ENCODE measurements around the gene TSPAN14. TPM values are rescaled to one million over a fixed set of nuclear protein-coding genes. Genes with fewer than 3 reads are reported as not detected.

The TSPAN14 gene
- total RNA-seq, 1 experiment from 2014 or later: 46.8 TPM

DNA sequence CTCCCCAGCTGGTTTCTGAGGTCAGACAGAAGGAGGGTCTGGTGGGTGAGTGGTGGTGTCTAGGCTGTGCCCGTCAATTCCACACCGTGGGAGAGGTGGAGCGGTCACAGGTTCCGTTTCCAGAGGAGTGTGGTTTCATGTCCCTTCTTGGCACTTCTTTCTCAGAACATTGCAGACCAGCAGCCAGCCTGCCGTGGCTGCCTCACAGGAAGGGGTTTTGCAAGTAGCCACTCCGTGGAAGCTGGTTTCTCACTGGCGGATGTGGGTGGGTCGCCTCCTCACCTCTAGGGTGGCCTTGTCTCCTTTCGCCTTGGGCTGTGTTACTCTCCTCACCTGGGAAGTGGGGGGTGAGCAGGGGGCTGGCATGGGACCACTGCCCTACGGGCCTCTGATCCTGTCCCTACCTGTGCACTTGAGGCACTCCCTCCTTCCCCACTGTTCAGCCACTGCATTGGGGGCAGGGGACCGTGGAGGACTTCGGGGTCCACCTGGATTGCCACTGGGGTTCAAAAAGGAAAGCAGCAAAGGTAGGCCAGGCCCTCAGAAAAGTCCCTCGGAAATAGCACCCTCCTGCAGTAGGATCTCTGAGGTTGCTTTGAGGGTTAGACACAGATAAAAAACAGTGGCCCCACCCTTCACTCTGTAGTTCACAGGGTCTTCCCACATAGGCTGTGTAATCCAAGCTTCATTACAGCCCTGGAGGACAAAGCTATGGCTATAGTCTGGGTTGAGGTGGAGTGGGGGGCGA, 33.9 kb downstream of the TSPAN14 start:
- Histone ChIP-seq H3K79me2 (ENCODE audit: insufficient read depth, low read length) (peaks cover 14% of the 10 kb centered on the region; the same call in 1 of the 2 replicates), H4K5ac (ENCODE audit: insufficient read length, low read depth, low read length) (no peak overlapping the region), H3K79me1 (ENCODE audit: insufficient read depth, low read depth, low read length, poor library complexity, severe bottlenecking) (peaks cover 3% of the 10 kb centered on the region), H4K8ac (replicated peaks; ENCODE audit: insufficient read length, low read depth, low read length) (no peak overlapping the region), H3K56ac (ENCODE audit: insufficient read length, low read depth, low read length) (no peak overlapping the region), H3K23me2 (ENCODE audit: insufficient read length, low read depth, low read length, poor library complexity, severe bottlenecking) (no peaks in the 10 kb centered on the region), H3T11ph (ENCODE audit: low read length) (no peak overlapping the region), H3K14ac (ENCODE audit: insufficient read depth, low read length) (no peak overlapping the region), H3K9ac (ENCODE audit: extremely low read depth, insufficient read length, low read length) (no peak overlapping the region), H2BK120ac (ENCODE audit: low read depth, low read length, poor library complexity, severe bottlenecking) (no peak overlapping the region), H3K18ac (ENCODE audit: insufficient read length, low read depth, low read length) (no peak overlapping the region), H3K27me3 (ENCODE audit: insufficient read depth, low read length) (no peaks in the 10 kb centered on the region), H3K4me1 (ENCODE audit: insufficient read depth, low read length) (peaks cover 6% of the 10 kb centered on the region; the same call in 1 of the 2 replicates), H2BK15ac (ENCODE audit: low read depth, low read length) (no peak overlapping the region), H3K23ac (ENCODE audit: insufficient read length, low read depth, low read length) (no peak overlapping the region), H3K4ac (ENCODE audit: low read depth, low read length) (no peak overlapping the region), H2AFZ (ENCODE audit: low read length) (no peak overlapping the region), H2BK20ac (ENCODE audit: low read depth, low read length, poor library complexity, severe bottlenecking) (no peak overlapping the region), H2AK5ac (ENCODE audit: insufficient read length, low read length) (no peak overlapping the region), H3K27ac (ENCODE audit: insufficient read length, low read depth, low read length) (no peak overlapping the region), H2BK12ac (ENCODE audit: insufficient read length, low read depth, low read length) (no peak overlapping the region), H4K91ac (ENCODE audit: insufficient read length, low read depth, low read length) (no peak overlapping the region), H4K20me1 (ENCODE audit: control insufficient read depth, insufficient read depth, insufficient read length) (no peaks in the 10 kb centered on the region), H3K4me2 (ENCODE audit: insufficient read depth, insufficient read length, low read length) (no peak overlapping the region), H2BK5ac (ENCODE audit: insufficient read length, low read length) (no peak overlapping the region), H3K9me3 (ENCODE audit: control insufficient read depth, low read depth, low read length) (no peaks in the 10 kb centered on the region)
- no peaks in the 10 kb centered on the region for H3K9me3 Mint-ChIP-seq
- DNase-seq: no peak
- peaks cover 16 to 28% (median 19%) of the 10 kb centered on the region in 3 experiments for H3K36me3 Mint-ChIP-seq (ENCODE audit: insufficient read depth in 1 of 3, low read depth in 3 of 3)
- no peak overlapping the region for H3K4me3 Mint-ChIP-seq
- TF ChIP-seq, protein P1, sequence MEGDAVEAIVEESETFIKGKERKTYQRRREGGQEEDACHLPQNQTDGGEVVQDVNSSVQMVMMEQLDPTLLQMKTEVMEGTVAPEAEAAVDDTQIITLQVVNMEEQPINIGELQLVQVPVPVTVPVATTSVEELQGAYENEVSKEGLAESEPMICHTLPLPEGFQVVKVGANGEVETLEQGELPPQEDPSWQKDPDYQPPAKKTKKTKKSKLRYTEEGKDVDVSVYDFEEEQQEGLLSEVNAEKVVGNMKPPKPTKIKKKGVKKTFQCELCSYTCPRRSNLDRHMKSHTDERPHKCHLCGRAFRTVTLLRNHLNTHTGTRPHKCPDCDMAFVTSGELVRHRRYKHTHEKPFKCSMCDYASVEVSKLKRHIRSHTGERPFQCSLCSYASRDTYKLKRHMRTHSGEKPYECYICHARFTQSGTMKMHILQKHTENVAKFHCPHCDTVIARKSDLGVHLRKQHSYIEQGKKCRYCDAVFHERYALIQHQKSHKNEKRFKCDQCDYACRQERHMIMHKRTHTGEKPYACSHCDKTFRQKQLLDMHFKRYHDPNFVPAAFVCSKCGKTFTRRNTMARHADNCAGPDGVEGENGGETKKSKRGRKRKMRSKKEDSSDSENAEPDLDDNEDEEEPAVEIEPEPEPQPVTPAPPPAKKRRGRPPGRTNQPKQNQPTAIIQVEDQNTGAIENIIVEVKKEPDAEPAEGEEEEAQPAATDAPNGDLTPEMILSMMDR (conservative IDR thresholded peaks at IDR 0.05): no peak
- WGBS (ENCODE audit: extremely low coverage, insufficient read length, low lambda C conversion rate): no CpG with 5 or more reads among the region's 14 CpGs
- no peaks in the 10 kb centered on the region for H3K27me3 Mint-ChIP-seq (ENCODE audit: low read depth)
- H3K27ac Mint-ChIP-seq: peak overlapping the region in 1 of 3 experiments; percentile 50; a peak in 2 of 7 replicates
- H3K4me1 Mint-ChIP-seq: peaks cover 36 to 46% of the 10 kb centered on the region in 2 experiments
